Cardiac muscle cell (in vitro differentiated cells and primary cell): ENCODE data around the gene IGSF9. TPM values are rescaled to one million over a fixed set of nuclear protein-coding genes. Genes with fewer than 3 reads are reported as not detected.

Experiments
- DNase-seq, 2 donors: peaks; one replicate each; pipeline versions ENCODE4 v3.0.0 to v3.0.0-alpha.2; 2010 to 2017; ENCODE audit warnings: low read depth in 1 of 2, low spot score in 1 of 2
- H3K27ac ChIP-seq: fragments of 200-600 bp; sonication (generic); 2 replicates; pipeline ENCODE4 v1.5.1; 2016
- H3K27me3 ChIP-seq: fragments of 200-600 bp; sonication (generic); 2 replicates; pipeline ENCODE4 v1.6.0; 2016; ENCODE audit warnings: control low read depth
- H3K36me3 ChIP-seq: fragments of 200-600 bp; sonication (generic); 2 replicates; pipeline ENCODE4 v1.5.1; 2016; ENCODE audit warnings: control low read depth
- H3K4me1 ChIP-seq: fragments of 200-600 bp; sonication (generic); 2 replicates; pipeline ENCODE4 v1.8.1; 2017; ENCODE audit warnings: low read depth, mild to moderate bottlenecking, mixed run types
- H3K4me3 ChIP-seq: fragments of 200-600 bp; sonication (generic); 2 replicates; pipeline ENCODE4 v1.5.1; 2016; ENCODE audit warnings: mild to moderate bottlenecking
- H3K9me3 ChIP-seq: fragments of 200-600 bp; sonication (generic); 2 replicates; pipeline ENCODE4 v1.5.1; 2017; ENCODE audit warnings: low read depth, mild to moderate bottlenecking, control low read depth
- polyA plus RNA-seq: library from polyadenylated mRNA; unstranded; fragments of >200 nt; fragmentation: Nextera tagmentation; extraction: Ambion mirVana; gene quantifications from 2 replicates; pipeline ENCODE4 v1.2.1, GENCODE V29; 2016
- total RNA-seq: library from RNA; depleted of rRNA; stranded (reverse); fragments of >200 nt; gene quantifications from 2 replicates; pipeline ENCODE4 v1.2.3, GENCODE V29; 2016
- TF ChIP-seq, protein P1 (sequence below): IDR thresholded peaks from 2 replicates; pipeline ENCODE4 v1.5.1; 2012; ENCODE audit warnings: low read depth, mild to moderate bottlenecking, low read length

The IGSF9 gene
- total and polyA plus RNA-seq, 2 experiments from 2014 or later: 1.7 to 2.3 TPM

DNA sequence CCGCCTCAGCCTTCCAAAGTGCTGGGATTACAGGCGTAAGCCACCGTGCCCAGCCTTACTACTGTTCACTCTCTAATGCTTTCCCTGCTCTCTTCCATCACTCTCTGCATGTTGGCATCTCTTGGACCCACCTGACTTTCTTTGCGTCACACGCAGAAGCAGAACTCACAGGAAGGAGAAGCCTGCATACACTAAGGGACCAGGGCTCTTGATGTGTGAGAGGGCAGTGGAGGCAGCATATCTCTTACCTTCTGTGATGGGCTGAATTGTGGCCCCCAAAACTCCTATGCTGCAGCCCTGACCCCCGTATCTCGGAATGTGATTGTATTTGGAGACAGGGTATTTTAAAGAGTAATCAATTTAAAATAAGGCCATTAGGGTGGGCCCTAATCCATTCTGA, 35.4 kb upstream of the IGSF9 start:
- TF ChIP-seq, protein P1, sequence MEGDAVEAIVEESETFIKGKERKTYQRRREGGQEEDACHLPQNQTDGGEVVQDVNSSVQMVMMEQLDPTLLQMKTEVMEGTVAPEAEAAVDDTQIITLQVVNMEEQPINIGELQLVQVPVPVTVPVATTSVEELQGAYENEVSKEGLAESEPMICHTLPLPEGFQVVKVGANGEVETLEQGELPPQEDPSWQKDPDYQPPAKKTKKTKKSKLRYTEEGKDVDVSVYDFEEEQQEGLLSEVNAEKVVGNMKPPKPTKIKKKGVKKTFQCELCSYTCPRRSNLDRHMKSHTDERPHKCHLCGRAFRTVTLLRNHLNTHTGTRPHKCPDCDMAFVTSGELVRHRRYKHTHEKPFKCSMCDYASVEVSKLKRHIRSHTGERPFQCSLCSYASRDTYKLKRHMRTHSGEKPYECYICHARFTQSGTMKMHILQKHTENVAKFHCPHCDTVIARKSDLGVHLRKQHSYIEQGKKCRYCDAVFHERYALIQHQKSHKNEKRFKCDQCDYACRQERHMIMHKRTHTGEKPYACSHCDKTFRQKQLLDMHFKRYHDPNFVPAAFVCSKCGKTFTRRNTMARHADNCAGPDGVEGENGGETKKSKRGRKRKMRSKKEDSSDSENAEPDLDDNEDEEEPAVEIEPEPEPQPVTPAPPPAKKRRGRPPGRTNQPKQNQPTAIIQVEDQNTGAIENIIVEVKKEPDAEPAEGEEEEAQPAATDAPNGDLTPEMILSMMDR: no peak
- Histone ChIP-seq H3K27me3 (peaks cover 24% of the 10 kb centered on the region), H3K27ac (no peak overlapping the region), H3K4me3 (no peak overlapping the region), H3K36me3 (no peaks in the 10 kb centered on the region), H3K4me1 (no peaks in the 10 kb centered on the region), H3K9me3 (no peaks in the 10 kb centered on the region)
- DNase-seq: no peak

DNA sequence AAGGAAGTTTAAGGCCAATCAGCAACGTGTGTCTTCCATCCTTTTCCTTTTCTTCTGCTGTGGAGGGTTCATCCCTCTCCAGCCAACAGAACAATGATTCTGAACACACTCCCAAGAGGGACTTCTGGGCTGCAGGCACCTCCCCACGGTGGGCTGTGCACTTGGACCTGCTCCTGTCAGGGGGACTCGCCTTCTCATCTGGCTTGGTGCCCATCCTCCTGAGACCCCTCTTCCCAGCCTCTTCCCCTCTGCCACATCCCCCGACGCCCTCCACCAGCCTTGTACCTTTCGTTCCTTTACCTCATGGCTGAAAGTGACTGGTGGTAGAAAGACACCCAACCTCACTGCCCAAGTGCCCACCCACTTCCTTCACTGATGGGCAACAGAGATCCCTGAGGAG, 34.7 kb upstream of the IGSF9 start:
- Histone ChIP-seq H3K9me3 (no peaks in the 10 kb centered on the region), H3K4me1 (no peaks in the 10 kb centered on the region), H3K27ac (no peak overlapping the region), H3K36me3 (no peaks in the 10 kb centered on the region), H3K27me3 (peaks cover 30% of the 10 kb centered on the region), H3K4me3 (no peak overlapping the region)
- TF ChIP-seq, protein P1: no peak
- no peak for DNase-seq

DNA sequence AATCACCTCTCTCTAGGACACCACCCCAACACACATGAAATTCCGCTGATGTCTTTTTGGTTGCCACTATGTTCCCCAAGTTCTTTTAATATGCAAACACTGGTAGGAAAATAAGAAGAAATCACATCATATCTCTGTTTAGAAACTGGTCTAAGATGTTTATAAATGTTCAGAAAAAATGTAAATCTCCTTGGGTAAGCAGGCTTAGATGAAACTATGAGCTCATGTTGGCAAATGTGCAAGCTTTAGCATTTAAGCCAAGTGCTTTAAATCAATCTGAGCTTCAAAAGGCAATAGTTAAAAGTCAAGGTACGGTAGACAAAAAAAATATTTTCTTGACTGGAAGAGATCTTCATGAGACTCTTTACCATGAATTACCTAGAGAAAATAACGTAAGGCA, 33.8 kb upstream of the IGSF9 start:
- no peaks in the 10 kb centered on the region for H3K4me1 ChIP-seq
- H3K36me3 ChIP-seq: no peaks in the 10 kb centered on the region
- H3K27ac ChIP-seq: no peak overlapping the region
- TF ChIP-seq, protein P1: no peak
- H3K27me3 ChIP-seq: peaks cover 33% of the 10 kb centered on the region
- H3K4me3 ChIP-seq: no peak overlapping the region
- H3K9me3 ChIP-seq: no peaks in the 10 kb centered on the region
- no peak for DNase-seq

DNA sequence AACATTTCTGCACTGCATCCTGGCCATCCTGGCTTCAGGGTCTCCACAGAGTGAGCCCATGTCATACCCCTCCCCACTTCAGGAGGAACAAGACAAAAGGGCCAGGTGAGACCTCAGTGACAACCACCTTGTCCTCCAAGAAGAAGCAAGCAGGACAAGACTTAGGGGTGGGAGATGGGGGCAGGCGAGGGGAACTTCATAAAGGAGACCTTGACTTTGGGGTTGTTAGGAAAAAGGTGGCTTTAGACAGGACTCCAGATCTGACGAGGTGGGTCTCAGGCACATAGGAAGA, 32.6 kb upstream of the IGSF9 start:
- Histone ChIP-seq H3K36me3 (no peaks in the 10 kb centered on the region), H3K4me1 (no peaks in the 10 kb centered on the region), H3K27me3 (peaks cover 28% of the 10 kb centered on the region), H3K27ac (no peak overlapping the region), H3K9me3 (no peaks in the 10 kb centered on the region), H3K4me3 (no peak overlapping the region)
- no peak for DNase-seq
- TF ChIP-seq, protein P1: no peak

DNA sequence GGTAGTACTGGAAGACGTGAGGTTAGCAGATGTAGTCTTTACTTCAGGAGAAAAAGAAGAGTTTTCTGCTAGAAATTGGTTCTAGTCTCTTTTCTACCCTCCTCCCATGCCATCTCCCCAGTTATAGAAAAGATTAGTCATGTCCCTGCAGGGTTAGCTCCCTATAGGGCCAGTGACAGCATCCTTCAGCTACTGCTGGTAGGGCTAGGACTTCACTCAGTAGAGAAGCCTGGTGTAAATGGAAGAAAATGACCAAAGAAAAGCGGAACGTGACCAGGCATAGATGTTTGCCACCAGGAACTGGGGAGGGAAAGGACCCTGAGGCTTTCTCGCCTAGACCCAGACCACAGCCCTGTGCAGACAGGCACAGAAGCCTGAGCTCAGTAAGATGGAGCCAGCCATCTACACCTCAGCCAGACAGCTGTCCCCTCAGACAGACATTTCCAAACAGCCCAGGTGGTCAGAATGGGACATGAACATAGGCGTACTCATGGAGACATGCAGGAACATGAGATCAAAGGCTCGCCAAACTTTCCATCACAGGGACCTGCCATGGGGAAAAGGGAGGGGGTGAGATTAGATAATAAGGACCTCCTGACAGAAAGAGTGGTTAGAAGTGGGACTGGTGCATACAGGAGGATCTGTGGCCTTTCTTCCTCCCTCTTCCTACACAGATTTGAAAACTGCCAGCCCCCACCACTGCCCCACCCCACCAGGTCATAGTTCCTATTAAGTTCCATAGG, 32.1 kb upstream of the IGSF9 start:
- TF ChIP-seq, protein P1: no peak

More for the DNA sequence above, 32.1 kb upstream of the IGSF9 start:
- Histone ChIP-seq H3K36me3 (no peaks in the 10 kb centered on the region), H3K27ac (no peak overlapping the region), H3K27me3 (peaks cover 28% of the 10 kb centered on the region), H3K4me1 (no peaks in the 10 kb centered on the region), H3K4me3 (no peak overlapping the region), H3K9me3 (no peaks in the 10 kb centered on the region)
- no peak for DNase-seq
